Muscle layer of colon (tissue), 2 donors: ENCODE results near the gene CES2.
"Not testable (repeated sequence)": the region's sequence is repeated elsewhere in the genome, so short reads cannot be mapped to it uniquely, and the experiment has no call there.

Experiments
- H3K27ac ChIP-seq: one replicate; pipeline ENCODE4 v1.7.0; 2013; ENCODE audit warnings: low read depth, mild to moderate bottlenecking, low read length, moderate library complexity
- H3K27me3 ChIP-seq, 2 donors: one replicate each; pipeline ENCODE4 v1.7.0; 2013; ENCODE audit warnings: low read length in 2 of 2, mild to moderate bottlenecking in 2 of 2; ENCODE audit not compliant: insufficient read depth in 2 of 2, control insufficient read depth in 1 of 2
- H3K36me3 ChIP-seq: one replicate; pipeline ENCODE4 v1.7.0; 2013; ENCODE audit warnings: mild to moderate bottlenecking, low read length; ENCODE audit not compliant: insufficient read depth
- H3K4me1 ChIP-seq: one replicate; pipeline ENCODE4 v1.7.0; 2013; ENCODE audit warnings: mild to moderate bottlenecking, low read length; ENCODE audit not compliant: insufficient read depth
- H3K4me3 ChIP-seq, 2 donors: one replicate each; pipeline ENCODE4 v1.7.0; 2013; ENCODE audit warnings: low read length in 2 of 2, low read depth in 1 of 2, mild to moderate bottlenecking in 1 of 2, moderate library complexity in 1 of 2
- H3K9ac ChIP-seq: one replicate; pipeline ENCODE4 v1.7.0; 2013; ENCODE audit warnings: low read length
- H3K9me3 ChIP-seq: one replicate; pipeline ENCODE4 v1.7.0; 2013; ENCODE audit warnings: mild to moderate bottlenecking, low read length
- donor health status: abdominal sarcoma.
- donor health status: Adenocarcinoma of cecum.

Gene CES2

GRCh38 chr16:66960270-66960669 is 25.0 kb downstream of the CES2 start:
- Histone ChIP-seq H3K27me3 (no peaks in the 10 kb centered on the region), H3K36me3 (no peaks in the 10 kb centered on the region), H3K9ac (no peak overlapping the region), H3K4me3 (no peak overlapping the region), H3K27ac (no peak overlapping the region), H3K4me1 (no peaks in the 10 kb centered on the region), H3K9me3 (no peaks in the 10 kb centered on the region)

DNA sequence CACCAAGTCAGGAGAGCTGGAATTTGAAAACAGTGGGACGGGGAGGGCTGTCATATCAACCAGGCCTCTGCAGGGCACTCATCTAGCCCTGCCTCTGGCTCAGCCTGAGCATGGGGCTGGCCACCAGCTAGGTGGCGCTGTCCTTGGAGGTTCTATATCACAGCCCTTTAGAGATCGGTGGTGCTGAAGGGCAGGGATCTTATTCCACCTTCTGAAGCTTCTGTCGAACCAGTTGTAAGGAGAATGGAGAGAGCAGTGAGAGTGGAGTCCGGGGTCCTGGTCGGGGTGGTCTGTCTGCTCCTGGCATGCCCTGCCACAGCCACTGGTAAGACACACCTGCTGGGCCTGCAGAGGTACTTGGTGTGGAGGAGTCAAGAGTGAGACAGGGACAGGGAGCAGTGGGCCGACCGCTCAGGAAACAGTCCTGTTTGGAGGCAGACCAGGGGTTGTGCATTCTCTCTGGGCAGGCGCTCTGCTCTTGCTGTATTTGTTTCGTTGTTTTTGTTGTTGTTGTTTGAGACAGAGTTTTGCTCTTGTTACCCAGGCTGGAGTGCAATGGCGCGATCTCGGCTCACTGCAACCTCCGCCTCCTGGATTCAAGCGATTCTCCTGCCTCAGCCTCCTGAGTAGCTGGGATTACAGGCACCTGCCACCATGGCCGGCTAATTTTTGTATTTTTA is 25.9 kb downstream of the CES2 start, which contains the start of gene CES3:
TSS of gene CES3 (plus strand) at position 202 of the 680 bp plus-strand sequence. CDS start at position 244, 42 bp downstream.
- no peaks in the 10 kb centered on the region for H3K9me3 ChIP-seq
- H3K4me3 ChIP-seq: no peak within 1 kb of the TSS
- no peak within 1 kb of the TSS for H3K9ac ChIP-seq
- no peak within 1 kb of the TSS for H3K27ac ChIP-seq
- no peaks in the 10 kb centered on the region for H3K4me1 ChIP-seq
- no peaks in the 10 kb centered on the region for H3K36me3 ChIP-seq
- no peaks in the 10 kb centered on the region for H3K27me3 ChIP-seq

DNA sequence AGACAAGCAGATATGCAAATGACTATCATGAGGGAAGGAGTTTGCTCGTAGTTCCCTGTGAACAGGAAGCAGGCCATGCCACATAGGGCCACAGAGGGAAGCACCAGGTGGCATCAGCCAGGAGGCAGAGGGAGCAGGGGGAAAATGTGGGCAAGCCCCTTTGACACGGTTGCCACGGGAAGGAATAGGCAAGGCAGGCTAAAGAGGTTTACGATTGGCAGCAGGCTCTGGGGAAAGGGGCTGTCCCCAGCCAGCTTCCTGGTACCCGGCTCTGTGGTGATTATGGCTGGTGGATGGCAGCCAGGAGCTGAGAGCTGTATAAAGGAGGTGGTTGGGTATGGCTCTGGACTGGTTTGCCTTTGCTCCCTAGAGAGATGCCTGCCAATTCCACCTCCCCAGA is 26.6 kb downstream of the CES2 start:
- Histone ChIP-seq H3K4me1 (no peaks in the 10 kb centered on the region), H3K27me3 (no peaks in the 10 kb centered on the region), H3K9ac (no peak overlapping the region), H3K36me3 (no peaks in the 10 kb centered on the region), H3K9me3 (no peaks in the 10 kb centered on the region), H3K27ac (no peak overlapping the region), H3K4me3 (no peak overlapping the region)

DNA sequence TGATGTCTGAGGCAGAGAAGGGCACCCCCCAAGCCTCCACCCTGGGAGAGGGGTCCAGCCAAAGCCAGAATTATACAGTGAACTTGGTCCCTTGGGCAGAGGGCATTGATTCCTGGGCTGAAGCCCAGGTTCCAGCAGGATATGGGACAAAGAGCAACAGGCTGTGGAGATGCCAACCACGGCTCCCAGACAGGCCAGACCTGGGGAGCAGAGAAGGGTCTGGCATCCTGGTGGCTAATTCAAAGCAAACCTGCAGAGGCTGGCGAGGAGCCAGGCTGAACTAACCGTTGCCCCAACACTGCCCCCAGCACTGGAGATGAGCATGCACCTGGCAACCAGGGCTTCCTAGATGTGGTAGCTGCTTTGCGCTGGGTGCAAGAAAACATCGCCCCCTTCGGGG is 28.7 kb downstream of the CES2 start:
- no peaks in the 10 kb centered on the region for H3K27me3 ChIP-seq
- no peaks in the 10 kb centered on the region for H3K4me1 ChIP-seq
- no peaks in the 10 kb centered on the region for H3K9me3 ChIP-seq
- no peak overlapping the region for H3K9ac ChIP-seq
- H3K4me3 ChIP-seq: no peak overlapping the region
- H3K27ac ChIP-seq: no peak overlapping the region
- no peaks in the 10 kb centered on the region for H3K36me3 ChIP-seq

DNA sequence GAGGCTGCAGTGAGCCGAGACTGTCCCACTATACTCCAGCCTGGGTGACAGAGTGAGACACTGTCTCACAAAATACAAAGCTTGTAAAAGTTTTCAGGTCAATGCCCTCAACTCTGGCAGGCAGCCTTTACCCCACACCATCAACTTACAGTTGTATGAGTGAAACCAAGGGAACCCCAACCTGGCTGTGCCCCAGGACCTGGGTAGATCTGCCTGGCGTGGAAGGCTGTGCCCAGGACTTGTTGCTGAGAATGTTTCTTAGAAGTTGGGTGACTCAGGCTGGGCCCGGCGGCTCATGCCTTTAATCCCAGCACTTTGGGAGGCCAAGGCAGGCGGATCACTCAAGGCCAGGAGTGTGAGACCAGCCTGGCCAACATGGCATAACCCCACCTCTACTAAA is 33.5 kb downstream of the CES2 start:
- H3K27ac ChIP-seq: no peak overlapping the region
- H3K36me3 ChIP-seq: no peaks in the 10 kb centered on the region
- no peak overlapping the region for H3K4me3 ChIP-seq
- H3K4me1 ChIP-seq: no peaks in the 10 kb centered on the region
- H3K27me3 ChIP-seq: no peaks in the 10 kb centered on the region
- H3K9ac ChIP-seq: no peak overlapping the region
- H3K9me3 ChIP-seq: no peaks in the 10 kb centered on the region

- Histone ChIP-seq H3K4me3 (no peak overlapping the region), H3K36me3 (no peaks in the 10 kb centered on the region), H3K9me3 (no peaks in the 10 kb centered on the region), H3K9ac (no peak overlapping the region), H3K27me3 (no peaks in the 10 kb centered on the region), H3K27ac (no peak overlapping the region), H3K4me1 (no peaks in the 10 kb centered on the region)
These were observed 35.7 kb downstream of the CES2 start for GRCh38 chr16:66970775-66971720.

GRCh38 chr16:66972983-66973382 is 37.7 kb downstream of the CES2 start:
- Histone ChIP-seq H3K27ac (no peak overlapping the region), H3K36me3 (no peaks in the 10 kb centered on the region), H3K9me3 (no peaks in the 10 kb centered on the region), H3K4me3 (no peak overlapping the region), H3K9ac (no peak overlapping the region), H3K27me3 (no peaks in the 10 kb centered on the region), H3K4me1 (no peaks in the 10 kb centered on the region)

DNA sequence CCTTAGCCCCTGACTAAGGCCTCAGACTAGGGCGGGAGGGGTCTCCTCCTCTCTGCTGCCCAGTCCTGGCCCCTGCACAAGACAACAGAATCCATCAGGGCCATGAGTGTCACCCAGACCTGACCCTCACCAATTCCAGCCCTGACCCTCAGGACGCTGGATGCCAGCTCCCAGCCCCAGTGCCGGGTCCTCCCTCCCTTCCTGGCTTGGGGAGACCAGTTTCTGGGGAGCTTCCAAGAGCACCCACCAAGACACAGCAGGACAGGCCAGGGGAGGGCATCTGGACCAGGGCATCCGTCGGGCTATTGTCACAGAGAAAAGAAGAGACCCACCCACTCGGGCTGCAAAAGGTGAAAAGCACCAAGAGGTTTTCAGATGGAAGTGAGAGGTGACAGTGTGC is 38.4 kb downstream of the CES2 start:
- no peaks in the 10 kb centered on the region for H3K9me3 ChIP-seq
- H3K27me3 ChIP-seq: no peaks in the 10 kb centered on the region
- no peaks in the 10 kb centered on the region for H3K4me1 ChIP-seq
- H3K27ac ChIP-seq: no peak overlapping the region
- no peaks in the 10 kb centered on the region for H3K36me3 ChIP-seq
- H3K9ac ChIP-seq: no peak overlapping the region
- no peak overlapping the region for H3K4me3 ChIP-seq

GRCh38 chr16:66974156-66974931 is 39.0 kb downstream of the CES2 start:
- not testable (repeated sequence) for H3K27me3 ChIP-seq, H3K4me1 ChIP-seq, H3K9ac ChIP-seq, H3K36me3 ChIP-seq, H3K9me3 ChIP-seq, H3K4me3 ChIP-seq, H3K27ac ChIP-seq

GRCh38 chr16:66974932-66975246 is 39.6 kb downstream of the CES2 start:
- H3K27ac ChIP-seq, H3K36me3 ChIP-seq, H3K4me3 ChIP-seq, H3K4me1 ChIP-seq, H3K9ac ChIP-seq, H3K9me3 ChIP-seq, H3K27me3 ChIP-seq: not testable (repeated sequence)

DNA sequence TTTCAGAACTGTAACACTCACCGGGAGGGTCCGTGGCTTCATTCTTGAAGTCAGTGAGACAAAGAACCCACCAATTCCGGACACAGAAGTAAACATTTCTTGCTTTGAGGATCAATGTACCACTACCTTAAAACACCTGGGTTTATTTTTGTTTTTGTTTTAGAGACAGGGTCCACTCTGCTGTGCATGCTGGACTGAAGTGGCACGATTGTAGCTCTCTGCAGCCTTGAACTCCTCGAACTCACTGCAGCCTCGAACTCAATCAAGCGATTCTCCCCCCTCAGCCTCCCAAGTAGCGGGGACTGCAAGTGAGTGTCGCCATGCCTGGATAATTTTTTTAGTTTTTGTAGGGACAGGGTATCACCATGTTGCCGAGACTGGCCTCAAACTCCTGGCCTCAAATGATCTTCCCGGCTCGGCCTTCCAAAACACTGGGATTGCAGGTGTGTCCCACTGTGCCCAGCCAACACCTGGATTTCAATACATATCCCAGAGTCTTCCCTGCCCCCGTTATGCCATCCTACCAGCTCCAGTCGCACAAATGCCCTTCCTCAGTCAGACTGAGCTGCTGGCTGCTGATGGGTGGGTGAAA is 40.1 kb downstream of the CES2 start:
- Histone ChIP-seq H3K4me3 (no peak overlapping the region), H3K9ac (no peak overlapping the region), H3K9me3 (no peaks in the 10 kb centered on the region), H3K27me3 (no peaks in the 10 kb centered on the region), H3K36me3 (no peaks in the 10 kb centered on the region), H3K4me1 (no peaks in the 10 kb centered on the region), H3K27ac (no peak overlapping the region)
